GM18873 (cell line): ENCODE measurements around the gene TEX28.
"Not testable (repeated sequence)": the region's sequence is repeated elsewhere in the genome, so short reads cannot be mapped to it uniquely, and the experiment has no call there.

Experiments
- ATAC-seq: cut with Tn5 transposase; IDR thresholded peaks from one replicate; pipeline ENCODE4 v1.9.1; 2021; ENCODE audit warnings: mild to moderate bottlenecking, moderate library complexity, moderate number of reproducible peaks; ENCODE audit not compliant: unreplicated experiment, low FRiP score

Gene TEX28

GRCh38 chrX:154312116-154312515 lies 17.2 kb upstream of the TEX28 start:
- no peak for ATAC-seq

GRCh38 chrX:154310616-154311536 lies 16.0 kb upstream of the TEX28 start:
- ATAC-seq = no peak

GRCh38 chrX:154309041-154309775 lies 14.3 kb upstream of the TEX28 start:
- ATAC-seq = no peak

GRCh38 chrX:154308108-154308946 lies 13.4 kb upstream of the TEX28 start:
- no peak for ATAC-seq

GRCh38 chrX:154307202-154307601 lies 12.3 kb upstream of the TEX28 start:
- ATAC-seq = no peak

- no peak for ATAC-seq
Observed at GRCh38 chrX:154305541-154306205, 10.7 kb upstream of the TEX28 start.

GRCh38 chrX:154304846-154305245 lies 9.9 kb upstream of the TEX28 start:
- ATAC-seq = no peak

- ATAC-seq = no peak
Observed at GRCh38 chrX:154303476-154303875, 8.6 kb upstream of the TEX28 start.

GRCh38 chrX:154302998-154303397 lies 8.1 kb upstream of the TEX28 start:
- not testable (repeated sequence) for ATAC-seq

- no peak for ATAC-seq
Observed at GRCh38 chrX:154300816-154301215, 5.9 kb upstream of the TEX28 start.

GRCh38 chrX:154298312-154298711 lies 3.4 kb upstream of the TEX28 start:
- no peak for ATAC-seq

GRCh38 chrX:154296731-154297130 lies 1.8 kb upstream of the TEX28 start:
- no peak for ATAC-seq

- ATAC-seq = no peak
Observed at GRCh38 chrX:154295664-154296310, 863 bp upstream of the TEX28 start, which contains the start of gene TKTL1. TSS of gene TKTL1 (plus strand) at chrX:154295795. CDS start at chrX:154295860, 65 bp downstream.

GRCh38 chrX:154286406-154286805 lies 8.5 kb downstream of the TEX28 start:
- ATAC-seq = not testable (repeated sequence)

- not testable (repeated sequence) for ATAC-seq
Observed at GRCh38 chrX:154284489-154285338, 10.2 kb downstream of the TEX28 start.

- not testable (repeated sequence) for ATAC-seq
Observed at GRCh38 chrX:154269245-154269644, 25.7 kb downstream of the TEX28 start.

GRCh38 chrX:154263072-154263471 lies 31.9 kb downstream of the TEX28 start:
- ATAC-seq = not testable (repeated sequence)

- ATAC-seq = not testable (repeated sequence)
Observed at GRCh38 chrX:154258711-154259110, 36.2 kb downstream of the TEX28 start.
